ENCODE measurements around the gene TRPM4.
"Not testable (repeated sequence)": the region's sequence is repeated elsewhere in the genome, so short reads cannot be mapped to it uniquely, and the experiment has no call there.

TRPM4 gene

GRCh38 chr19:49127225-49127624 is 30.4 kb upstream of the TRPM4 start:
- DNase-seq (ENCODE audit: low read depth), result not testable (repeated sequence)

- DNase-seq (ENCODE audit: low read depth), result peak; percentile 96
These were observed 29.7 kb upstream of the TRPM4 start for GRCh38 chr19:49127674-49128544.

GRCh38 chr19:49128545-49129237 is 28.9 kb upstream of the TRPM4 start:
- DNase-seq (ENCODE audit: low read depth), result no peak

GRCh38 chr19:49129238-49129583 is 28.4 kb upstream of the TRPM4 start:
- no peak for DNase-seq (ENCODE audit: low read depth)

GRCh38 chr19:49130325-49130724 is 27.3 kb upstream of the TRPM4 start:
- DNase-seq (ENCODE audit: low read depth), result no peak

GRCh38 chr19:49132974-49133609 is 24.5 kb upstream of the TRPM4 start:
- no peak for DNase-seq (ENCODE audit: low read depth)

- DNase-seq (ENCODE audit: low read depth), result no peak
These were observed 23.8 kb upstream of the TRPM4 start for GRCh38 chr19:49133621-49134454.

- no peak for DNase-seq (ENCODE audit: low read depth)
These were observed 21.9 kb upstream of the TRPM4 start for GRCh38 chr19:49135686-49136085.

- DNase-seq (ENCODE audit: low read depth), result no peak
These were observed 20.8 kb upstream of the TRPM4 start for GRCh38 chr19:49136771-49137171.

- DNase-seq (ENCODE audit: low read depth), result no peak
These were observed 16.6 kb upstream of the TRPM4 start for GRCh38 chr19:49140951-49141350.

GRCh38 chr19:49141352-49141751 is 16.2 kb upstream of the TRPM4 start:
- DNase-seq (ENCODE audit: low read depth), result no peak

GRCh38 chr19:49142866-49143335 is 14.7 kb upstream of the TRPM4 start:
- DNase-seq (ENCODE audit: low read depth), result peak; percentile 65

GRCh38 chr19:49145573-49146407 is 11.8 kb upstream of the TRPM4 start:
- DNase-seq (ENCODE audit: low read depth), result peak; percentile 51

- DNase-seq (ENCODE audit: low read depth), result not testable (repeated sequence)
These were observed 11.2 kb upstream of the TRPM4 start for GRCh38 chr19:49146408-49146770.

- no peak for DNase-seq (ENCODE audit: low read depth)
These were observed 9.4 kb upstream of the TRPM4 start for GRCh38 chr19:49148044-49148682.

- DNase-seq (ENCODE audit: low read depth), result peak; percentile 92
These were observed 8.6 kb upstream of the TRPM4 start for GRCh38 chr19:49148784-49149651.

GRCh38 chr19:49149652-49150105 is 7.9 kb upstream of the TRPM4 start:
- peak; percentile 71 for DNase-seq (ENCODE audit: low read depth)

- DNase-seq (ENCODE audit: low read depth), result peak; percentile 61
These were observed 7.3 kb upstream of the TRPM4 start for GRCh38 chr19:49150106-49150943.

- no peak for DNase-seq (ENCODE audit: low read depth)
These were observed 6.7 kb upstream of the TRPM4 start for GRCh38 chr19:49150944-49151243.
